ENCODE data around the gene PTGFRN.

The PTGFRN gene

DNA sequence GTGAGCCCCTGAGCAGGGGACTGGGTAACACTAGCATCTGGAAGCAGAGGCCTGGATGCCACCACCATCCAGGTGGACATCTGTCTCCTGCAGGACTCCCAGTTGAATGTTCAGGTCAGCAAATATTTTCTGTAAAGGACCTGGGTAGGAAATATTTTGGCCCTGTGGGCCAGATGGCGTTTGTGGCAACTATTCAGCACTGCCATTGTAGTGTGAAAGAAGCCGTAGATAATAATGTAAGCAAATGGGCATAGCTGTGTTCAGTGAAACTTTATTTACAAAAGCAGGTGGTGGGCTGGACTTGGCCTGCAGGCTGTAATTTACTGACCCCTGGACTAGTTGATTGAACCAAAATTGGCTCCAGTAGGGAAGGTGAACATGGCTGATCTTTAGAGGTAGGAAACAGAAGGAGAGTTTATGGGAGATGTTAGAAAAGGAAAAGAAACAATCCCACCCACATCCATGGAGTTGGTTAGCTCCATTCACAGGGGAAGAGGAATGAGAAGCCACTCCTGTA lies 71.9 kb downstream of the PTGFRN start:
- DNase-seq: no peak

DNA sequence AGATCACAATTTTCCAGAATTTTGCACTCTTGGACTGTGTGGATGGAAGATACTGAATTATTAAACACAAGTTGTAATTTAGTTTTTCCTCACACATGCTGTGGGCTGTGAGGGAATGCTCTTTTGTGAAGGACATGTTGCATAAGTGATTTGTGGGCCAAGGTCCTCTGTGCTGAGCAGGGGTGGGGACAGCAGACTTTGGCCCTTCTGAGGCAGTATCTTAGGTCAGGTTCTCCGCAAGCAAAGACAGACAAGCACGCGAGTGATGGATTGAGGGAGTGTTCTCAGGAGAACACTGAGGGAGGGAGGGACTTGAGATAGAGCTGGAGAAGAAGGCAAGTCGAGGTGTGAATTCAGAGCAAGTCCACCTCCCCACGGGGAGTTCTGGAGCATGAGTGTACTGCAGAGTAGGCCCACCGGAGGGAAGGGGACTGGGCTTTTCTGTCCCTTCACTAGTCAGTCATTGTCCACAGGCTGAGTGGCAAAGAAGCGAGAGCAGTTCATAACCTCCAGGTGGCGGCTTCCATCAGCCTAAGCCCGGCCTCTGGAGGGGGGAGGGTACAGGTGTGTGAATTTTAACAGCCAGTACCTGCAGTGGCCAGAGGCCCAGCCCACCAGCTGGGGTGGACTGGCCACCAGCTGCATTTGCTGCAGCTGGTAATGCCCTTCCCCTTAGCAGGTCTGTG lies 72.7 kb downstream of the PTGFRN start:
- DNase-seq: no peak

DNA sequence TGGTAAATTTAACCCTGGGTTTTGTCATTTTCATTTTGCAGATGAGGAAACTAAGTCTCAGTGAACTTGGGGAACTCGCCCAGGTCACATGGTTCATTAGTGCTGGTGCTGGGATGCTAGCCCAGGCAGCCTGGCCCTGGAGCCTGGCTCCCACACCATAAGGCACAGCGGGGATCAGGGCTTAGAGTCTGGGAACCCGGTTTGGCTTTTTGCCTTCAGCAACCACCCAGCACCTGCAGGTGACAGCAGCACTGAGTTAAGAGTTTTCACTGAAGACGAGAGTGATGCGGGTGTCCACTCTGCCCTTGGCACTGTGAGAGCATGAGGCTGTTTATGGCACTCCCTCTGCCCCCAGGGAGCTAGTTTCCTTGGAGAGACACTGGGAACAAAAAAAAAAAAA lies 73.4 kb downstream of the PTGFRN start:
- no peak for DNase-seq

DNA sequence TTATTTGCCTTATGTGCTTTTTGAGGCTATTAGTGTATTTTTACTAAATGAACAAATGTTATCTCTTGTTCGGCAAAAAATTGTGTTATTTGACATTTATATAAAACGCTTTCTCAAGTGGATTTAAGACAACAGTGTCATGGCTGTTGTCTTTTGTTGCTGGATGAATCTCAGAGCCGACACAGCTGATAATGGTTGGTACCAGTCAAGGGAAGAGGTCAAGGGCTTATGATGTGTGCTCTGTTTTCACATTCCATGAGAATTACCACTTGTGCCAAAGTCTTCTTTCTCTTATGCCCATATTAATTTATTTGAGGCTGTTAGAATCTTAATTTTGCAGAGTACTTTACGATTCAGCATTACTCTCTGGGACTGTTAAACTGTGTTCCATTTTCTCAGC lies 74.0 kb downstream of the PTGFRN start:
- no peak for DNase-seq

DNA sequence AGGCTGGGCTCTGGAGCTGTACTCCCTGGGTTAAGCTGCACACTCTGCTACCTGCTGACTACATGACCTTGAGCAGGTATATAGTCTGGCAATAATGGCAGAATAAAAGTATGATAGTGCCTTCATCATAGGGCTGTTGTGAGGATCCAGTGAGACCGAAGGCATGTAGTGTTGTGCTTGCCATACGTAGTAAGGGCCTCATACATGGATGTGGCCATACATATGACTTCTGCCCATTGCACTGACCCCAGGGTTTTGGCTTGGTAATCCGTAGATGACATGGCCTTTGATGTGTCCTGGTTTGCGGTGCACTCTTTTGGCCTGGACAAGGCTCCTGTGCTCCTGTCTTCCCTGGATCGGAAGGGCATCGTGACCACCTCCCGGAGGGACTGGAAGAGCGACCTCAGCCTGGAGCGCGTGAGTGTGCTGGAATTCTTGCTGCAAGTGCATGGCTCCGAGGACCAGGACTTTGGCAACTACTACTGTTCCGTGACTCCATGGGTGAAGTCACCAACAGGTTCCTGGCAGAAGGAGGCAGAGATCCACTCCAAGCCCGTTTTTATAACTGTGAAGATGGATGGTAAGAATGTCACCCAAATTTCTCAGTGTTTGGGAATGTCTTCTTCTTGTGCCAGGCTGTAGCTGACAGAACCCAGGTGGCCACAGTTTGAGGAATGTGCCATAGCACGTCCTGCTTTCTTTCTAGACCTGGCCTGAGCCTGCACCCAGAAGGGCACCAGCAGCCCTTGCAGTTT lies 74.9 kb downstream of the PTGFRN start:
- no peak for DNase-seq

DNA sequence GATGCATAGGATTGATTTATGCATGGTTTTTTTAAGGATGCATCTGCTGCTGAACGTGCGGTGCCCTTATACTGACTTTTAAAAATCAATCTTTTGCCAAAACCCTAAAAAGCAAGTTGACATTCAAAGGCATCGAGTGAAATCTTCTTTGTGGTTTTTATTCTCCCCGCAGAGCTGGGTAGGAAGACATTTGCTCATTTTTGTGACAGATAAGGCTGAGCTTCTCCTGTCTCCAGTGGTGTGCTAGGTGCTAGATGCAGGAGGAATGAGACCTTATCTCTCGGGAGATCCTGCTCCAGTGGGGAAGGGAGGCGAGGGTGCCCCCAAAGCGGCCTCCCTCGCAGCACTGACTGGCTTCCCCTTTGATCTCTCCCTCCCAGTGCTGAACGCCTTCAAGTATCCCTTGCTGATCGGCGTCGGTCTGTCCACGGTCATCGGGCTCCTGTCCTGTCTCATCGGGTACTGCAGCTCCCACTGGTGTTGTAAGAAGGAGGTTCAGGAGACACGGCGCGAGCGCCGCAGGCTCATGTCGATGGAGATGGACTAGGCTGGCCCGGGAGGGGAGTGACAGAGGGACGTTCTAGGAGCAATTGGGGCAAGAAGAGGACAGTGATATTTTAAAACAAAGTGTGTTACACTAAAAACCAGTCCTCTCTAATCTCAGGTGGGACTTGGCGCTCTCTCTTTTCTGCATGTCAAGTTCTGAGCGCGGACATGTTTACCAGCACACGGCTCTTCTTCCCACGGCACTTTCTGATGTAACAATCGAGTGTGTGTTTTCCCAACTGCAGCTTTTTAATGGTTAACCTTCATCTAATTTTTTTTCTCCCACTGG lies 76.9 kb downstream of the PTGFRN start:
- no peak for DNase-seq

DNA sequence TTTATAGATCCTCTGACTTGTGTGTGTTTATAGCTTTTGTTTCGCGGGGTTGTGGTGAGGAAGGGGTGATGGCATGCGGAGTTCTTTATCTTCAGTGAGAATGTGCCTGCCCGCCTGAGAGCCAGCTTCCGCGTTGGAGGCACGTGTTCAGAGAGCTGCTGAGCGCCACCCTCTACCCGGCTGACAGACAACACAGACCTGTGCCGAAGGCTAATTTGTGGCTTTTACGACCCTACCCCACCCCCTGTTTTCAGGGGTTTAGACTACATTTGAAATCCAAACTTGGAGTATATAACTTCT lies 77.5 kb downstream of the PTGFRN start:
- no peak for DNase-seq

DNA sequence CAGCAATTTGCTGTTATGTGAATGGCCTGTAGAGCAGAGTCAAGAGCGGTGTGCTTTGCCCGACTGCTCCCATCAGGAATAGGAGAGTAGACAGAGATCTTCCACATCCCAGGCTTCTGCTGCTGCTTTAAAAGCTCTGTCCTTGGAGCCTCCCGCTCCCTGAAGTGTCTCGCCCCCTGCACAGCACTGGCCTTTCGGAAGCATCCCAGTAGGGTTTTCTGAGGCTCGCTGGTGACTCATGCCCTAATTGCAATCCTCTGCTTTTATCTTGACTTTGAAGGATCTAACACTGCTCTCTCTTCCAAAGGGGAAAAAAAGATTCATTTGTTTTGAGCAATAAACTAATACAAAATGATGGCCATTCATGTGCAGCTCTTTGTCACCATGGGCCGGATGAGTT lies 78.5 kb downstream of the PTGFRN start:
- no peak for DNase-seq

DNA sequence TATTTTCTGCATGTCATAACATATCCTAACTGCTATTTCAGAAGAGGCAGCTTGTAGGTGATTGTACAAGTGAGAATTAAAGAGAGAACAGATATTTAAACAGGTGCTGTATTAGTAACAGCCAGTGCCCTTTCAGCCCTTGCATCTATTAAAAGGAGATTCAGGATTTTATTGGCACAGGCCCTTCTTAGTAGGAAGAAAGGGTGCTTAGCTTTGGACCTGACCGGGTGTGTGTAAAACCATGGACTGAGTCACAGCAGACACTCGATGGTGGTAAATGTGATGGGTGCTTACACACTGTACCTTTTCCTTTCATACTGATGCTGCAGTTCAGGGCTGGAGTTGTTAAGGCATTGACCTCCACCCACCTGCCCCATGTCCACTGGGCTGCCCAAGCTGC lies 79.2 kb downstream of the PTGFRN start:
- no peak for DNase-seq

DNA sequence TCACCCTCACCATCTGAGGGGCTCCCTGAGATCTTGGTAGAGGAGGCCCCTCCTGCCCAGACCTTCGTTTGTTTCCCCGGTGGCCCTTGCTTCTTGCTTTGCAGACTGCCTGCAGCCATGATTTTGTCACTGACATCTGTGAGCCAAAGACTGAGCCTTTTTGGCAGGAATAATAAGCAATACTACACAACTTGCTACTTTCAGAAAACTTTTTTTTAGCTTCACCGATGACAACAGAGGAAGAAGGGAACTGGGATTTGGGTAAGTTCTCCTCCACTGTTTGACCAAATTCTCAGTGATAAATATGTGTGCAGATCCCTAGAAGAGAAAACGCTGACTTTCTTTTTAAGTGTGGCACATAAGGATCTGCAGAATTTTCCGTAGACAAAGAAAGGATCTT lies 80.1 kb downstream of the PTGFRN start:
- DNase-seq: no peak

DNA sequence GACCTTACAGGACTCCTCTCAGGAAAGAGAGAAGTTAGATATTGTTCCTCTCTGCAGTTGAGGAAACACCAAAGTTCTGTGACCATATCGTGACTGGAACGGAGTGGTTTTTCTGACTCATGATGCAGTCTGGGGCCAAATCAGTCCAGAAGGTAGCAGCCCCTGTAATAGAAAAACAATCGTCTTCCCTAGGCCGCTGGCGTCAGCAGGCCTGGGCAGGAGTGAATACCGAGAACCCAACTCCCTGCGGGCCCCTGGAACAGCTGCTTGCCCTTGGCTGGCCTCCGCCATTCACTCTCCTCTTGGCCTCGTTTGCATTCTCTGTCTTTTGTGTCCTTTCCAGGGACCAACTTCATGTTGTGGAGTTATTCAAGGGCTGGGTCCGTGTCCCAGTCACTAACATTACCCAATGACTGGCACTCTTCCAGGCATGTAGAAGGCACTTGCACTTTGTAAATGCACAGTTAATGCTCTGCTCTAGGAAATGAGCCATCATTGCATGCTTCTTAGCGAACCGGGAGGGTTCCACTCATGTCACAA lies 81.0 kb downstream of the PTGFRN start:
- no peak for DNase-seq

DNA sequence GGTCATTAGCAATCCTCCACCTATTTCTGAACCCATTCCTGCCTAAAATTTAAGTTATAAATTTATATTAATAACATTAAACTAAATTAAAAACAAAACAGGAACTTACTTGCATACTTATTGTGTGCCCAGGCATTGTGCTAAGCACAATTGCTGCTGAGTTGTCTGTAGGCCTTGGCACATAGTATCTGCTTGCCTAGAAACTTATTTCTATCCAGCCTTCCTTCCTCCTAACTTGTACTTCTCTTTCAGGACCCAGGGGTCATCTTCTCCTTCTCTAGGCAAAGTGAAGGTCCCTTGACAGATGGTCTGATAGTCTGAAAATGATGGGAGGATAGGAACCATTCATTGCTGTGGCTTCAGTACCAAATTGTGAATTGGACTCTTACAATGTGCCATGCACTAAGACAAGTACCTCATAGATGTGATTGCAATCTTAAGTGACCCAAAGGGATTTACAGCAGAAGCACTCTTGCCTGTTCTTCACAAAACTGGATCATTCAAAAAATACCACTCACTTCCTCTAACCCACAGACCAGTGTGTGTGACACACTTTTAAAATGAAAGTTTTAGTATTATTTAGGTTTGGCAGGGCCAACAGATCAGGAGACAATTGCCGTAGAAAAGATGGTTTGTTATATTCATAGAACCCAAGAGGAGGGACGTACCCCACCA lies 81.6 kb downstream of the PTGFRN start:
- DNase-seq: no peak

DNA sequence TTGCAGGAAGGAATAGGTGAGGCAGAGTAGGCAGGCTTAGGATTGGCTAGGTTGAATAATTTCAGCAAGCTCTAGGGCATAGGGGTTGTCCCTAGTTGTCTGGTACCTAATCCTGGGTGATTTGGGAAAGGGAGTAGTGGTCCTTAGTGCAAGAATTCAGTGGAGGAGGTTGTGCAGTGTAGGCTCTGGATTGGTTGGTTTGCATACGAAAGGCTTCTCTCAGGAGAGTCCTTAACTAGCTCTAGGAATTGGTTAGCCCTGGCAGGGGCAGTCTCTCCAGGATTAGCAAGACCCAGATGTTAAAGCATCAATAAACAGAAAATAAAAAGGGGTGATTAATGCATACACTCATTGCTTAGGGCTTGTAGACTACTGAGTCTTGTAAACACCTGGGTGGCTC lies 82.2 kb downstream of the PTGFRN start:
- DNase-seq: no peak

DNA sequence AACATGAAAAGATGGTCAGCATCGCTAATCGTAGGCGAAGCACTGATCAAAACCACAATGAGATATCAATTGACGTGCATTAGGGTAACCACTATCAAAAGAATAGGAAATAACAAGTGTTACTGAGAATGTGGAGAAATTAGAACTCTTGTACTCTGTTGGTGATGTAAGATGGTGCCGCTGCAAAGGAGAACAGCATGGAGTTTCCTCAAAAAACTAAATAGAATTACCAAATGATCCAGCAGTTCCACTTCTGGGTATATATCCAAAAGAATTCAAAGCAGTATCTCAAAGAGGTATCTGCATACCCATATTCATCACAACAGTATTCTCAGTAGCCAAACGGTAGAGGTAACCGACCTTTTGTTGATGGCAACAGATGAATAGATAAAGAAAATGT lies 83.6 kb downstream of the PTGFRN start:
- no peak for DNase-seq

DNA sequence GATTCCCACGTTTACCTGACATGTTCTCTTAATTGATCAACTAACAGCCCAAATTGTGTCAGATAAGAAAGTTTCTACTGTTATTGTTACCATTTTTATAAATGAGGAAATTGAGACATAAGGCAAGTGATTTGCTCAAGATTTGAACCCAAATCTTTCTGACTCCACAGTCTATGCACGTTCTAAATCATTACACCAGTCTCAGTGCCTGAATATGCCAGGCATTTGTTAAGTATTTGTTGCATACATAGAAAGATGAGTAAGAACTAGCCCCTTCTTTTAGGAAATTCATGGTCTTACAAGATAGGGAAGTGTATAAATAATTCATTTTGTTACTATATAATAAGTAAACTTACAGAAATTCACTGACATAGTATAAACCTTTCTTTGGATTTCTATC lies 84.7 kb downstream of the PTGFRN start:
- no peak for DNase-seq

DNA sequence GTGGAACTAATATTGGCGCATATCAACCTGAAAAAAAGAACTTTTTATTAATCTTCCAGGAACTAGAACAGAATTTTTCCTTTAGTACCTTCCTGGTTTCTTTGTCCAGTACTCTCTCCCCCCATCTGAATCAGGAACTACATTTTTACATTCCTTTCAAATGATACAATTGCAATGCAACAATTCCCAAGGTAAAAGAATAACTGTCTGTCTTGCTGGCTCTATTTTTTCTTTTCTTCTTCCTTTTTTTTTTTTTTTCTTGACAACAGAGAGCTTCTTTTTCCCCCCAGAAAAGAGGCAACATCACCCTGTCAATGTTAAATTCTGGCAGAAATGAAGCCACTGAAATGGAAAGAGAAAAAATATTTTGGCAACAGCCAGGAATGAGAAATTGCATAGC lies 87.3 kb downstream of the PTGFRN start:
- no peak for DNase-seq

DNA sequence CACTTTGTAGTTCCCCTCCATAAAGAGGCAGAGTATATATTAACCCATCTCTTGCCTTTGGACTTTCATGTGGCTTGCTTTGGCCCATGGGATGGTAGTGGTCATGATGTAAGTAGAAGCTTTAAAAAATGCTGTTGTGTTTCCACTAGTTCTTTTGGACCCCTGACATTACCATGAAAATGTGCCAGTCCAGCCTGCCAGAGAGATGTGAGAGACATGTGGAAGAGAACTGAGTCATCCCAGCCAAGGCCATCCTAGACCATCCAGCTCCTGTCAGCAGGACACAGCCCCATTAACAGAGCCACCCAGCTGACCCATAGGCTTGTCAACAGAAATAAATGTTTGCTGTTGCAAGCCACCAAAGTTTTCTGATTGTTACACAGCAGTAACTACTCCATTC lies 87.9 kb downstream of the PTGFRN start:
- no peak for DNase-seq

DNA sequence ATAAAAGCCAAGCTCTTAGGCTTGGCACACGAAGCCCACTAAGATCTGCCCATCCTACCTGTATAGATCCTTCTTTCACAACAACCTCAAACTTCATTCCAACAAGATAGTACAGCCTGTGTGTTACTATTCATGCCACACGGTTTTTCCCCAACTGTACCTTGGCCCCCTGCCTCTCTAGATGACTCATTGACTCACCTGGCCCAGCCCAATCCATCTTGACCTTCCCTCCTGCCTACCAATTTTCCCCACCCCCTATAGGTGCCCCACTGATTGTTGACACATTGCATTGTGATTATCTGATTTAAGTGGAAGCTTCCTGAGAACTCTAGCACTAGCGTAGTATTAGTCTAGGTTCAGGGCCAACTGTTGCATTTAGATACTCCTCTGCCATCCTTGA lies 89.9 kb downstream of the PTGFRN start:
- DNase-seq: no peak

DNA sequence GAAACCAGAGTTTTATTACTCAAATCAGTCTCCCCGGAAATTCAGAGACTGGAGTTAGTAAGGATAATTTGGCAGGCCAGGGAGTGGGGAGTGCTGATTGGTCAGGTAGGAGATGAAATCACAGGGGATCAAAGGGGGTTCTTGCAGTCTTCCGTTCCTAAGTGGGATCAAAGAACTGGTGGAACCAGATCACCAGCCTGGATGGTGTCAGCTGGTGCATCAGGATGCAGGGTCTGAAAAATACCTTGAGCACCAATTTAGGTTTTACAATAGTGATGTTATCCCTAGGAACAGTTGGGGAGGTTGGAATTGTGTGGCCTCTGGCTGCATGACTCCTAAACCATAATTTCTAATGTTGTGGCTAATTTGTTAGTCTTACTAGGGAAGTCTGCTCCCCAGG lies 90.4 kb downstream of the PTGFRN start:
- no peak for DNase-seq

DNA sequence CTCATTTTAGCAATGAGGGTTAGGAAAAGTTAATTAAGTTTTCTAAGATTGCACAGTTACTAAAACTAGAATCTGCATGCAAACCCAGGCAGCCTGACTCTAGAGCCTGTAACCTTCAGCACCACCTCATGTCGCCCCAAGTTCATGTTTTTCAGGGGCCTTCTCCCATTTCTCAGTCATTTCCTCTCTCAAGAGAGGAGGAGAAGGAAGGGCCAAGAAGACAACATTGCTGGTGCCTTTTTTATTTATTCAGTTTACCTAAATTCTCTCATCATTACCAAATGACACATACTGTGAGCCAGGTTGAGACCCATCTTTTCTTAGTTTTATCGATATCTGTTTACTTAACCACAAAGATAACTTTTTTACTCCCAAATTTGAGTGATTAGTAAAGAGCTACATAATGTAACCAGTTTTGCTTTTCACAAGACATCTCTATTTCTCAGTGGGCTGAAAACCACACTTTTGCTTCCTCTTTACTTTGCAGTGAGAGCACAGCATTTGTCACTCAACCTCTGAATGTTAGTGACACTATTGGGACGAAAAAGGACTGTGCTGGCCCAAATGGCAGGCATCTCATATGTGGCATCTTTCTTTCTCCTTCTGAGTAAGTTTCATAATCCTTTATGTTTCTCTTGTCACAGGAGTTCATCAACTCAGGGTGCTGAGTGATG lies 91.7 kb downstream of the PTGFRN start, which contains the start of gene CD101:
TSS of gene CD101 (plus strand) at position 507 of the 674 bp plus-strand sequence. CDS start at position 565, 58 bp downstream.
- DNase-seq: no peak

DNA sequence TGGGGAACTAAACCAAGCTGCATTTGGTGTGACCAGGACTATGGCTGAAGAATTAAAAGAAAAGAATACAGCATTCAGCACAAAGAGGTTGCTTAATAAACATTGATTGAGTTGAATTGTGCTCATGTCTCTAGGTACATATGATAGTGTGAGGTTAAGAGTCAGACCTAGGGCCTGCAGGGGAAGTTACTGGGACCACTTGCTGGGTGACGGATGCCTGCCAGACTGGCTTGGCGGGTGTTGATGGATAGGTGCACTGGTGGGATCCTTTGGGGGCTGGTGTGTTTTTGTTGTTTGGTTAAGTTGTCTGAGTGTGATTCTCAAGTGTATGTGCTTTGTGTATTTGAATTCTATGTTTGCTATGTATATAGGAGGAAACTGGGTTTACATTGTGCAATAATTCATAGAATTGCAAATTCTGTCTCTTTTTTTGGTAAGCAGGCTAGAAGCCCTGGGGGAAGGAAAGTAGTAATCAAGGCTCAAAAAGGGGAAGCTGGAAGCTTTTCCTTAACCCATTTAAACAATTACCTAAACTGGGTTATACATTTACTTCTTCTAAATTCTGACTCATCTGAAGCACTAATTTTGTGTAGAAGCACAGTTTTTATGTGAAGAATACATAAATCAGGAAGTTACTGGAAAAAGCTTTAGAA lies 93.6 kb downstream of the PTGFRN start:
- no peak for DNase-seq

DNA sequence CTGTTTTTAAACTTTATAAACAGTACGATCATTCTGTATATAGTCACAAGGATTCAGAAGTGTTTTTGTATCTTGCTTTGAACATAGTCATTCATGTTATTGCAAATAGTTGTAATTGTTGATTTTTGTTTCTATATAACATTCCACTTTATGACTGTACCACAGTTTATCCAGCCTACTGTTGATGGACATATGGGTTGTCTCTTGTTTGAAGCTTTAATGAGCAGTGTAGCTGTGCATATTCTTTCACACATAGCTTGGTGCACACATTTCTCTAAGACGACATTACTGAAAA lies 98.0 kb downstream of the PTGFRN start:
- DNase-seq: no peak
